OCI-LY3 (cell line): Measurements from ENCODE around the gene CXXC5.

ENCODE experiments used
- CTCF ChIP-seq: fragments of 200-600, 300-600 bp; sonication (generic); IDR thresholded peaks from 2 replicates; pipeline ENCODE4 v1.5.1; 2014; ENCODE audit warnings: antibody characterized with exemption, low read length, low read depth
- EZH2phosphoT487 ChIP-seq: fragments of 200-600 bp; shearing (Covaris generic); IDR thresholded peaks from 2 replicates; pipeline ENCODE4 v1.6.1; 2018; ENCODE audit warnings: antibody characterized with exemption, mixed run types, low read depth

- TF ChIP-seq CTCF (no peak), EZH2phosphoT487 (no peak)
These were observed 7.7 kb downstream of the CXXC5 start for GRCh38 chr5:139655727-139656271.
